Measurements from ENCODE around the gene TMEM185B. TPM values are rescaled to one million over a fixed set of nuclear protein-coding genes. Genes with fewer than 3 reads are reported as not detected.

Gene TMEM185B
- total RNA-seq, 2 experiments from 2014 or later, result 17.7 to 19.0 TPM

DNA sequence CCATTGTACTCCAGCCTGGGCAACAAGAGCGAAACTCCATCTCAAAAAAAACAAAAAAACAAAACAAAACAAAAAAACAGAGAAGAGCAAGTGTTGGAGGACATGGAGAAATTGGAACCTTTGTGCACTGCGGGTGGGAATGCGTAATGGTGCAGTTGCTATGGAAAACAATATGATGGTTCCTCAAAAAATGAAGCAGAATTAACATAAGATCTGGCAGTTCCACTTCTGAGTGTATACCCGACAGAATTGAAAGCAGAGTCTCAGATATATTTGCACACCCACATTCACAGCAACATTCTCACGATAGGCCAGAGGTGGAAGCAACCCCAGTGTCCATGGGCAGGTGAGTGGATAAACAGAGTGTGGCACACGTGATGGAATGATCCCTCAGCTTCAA lies 18.5 kb upstream of the TMEM185B start:
- TF ChIP-seq CTCF (IDR thresholded peaks at IDR 0.05), result no peak
- Histone ChIP-seq H3K9me3 (ENCODE audit: control insufficient read depth in 1 of 2, insufficient read depth in 1 of 2, low read length in 2 of 2) (peaks cover 0 to 10% of the 10 kb centered on the region in 2 experiments), H3K27ac (ENCODE audit: low read depth in 1 of 2, low read length in 2 of 2) (no peak overlapping the region), H3K4me1 (ENCODE audit: insufficient read depth, low read length) (no peaks in the 10 kb centered on the region), H3K36me3 (ENCODE audit: insufficient read depth, low read length) (no peaks in the 10 kb centered on the region), H3K27me3 (ENCODE audit: control insufficient read depth in 1 of 2, insufficient read depth in 2 of 2, low read length in 2 of 2) (peaks cover 0 to 6% of the 10 kb centered on the region in 2 experiments), H3K4me3 (ENCODE audit: low read length) (no peak overlapping the region)
- Mint-ChIP-seq H3K36me3 (ENCODE audit: low read depth) (no peaks in the 10 kb centered on the region), H3K4me3 (no peak overlapping the region), H3K9me3 (no peaks in the 10 kb centered on the region), H3K27ac (no peak overlapping the region), H3K4me1 (ENCODE audit: low read depth) (no peaks in the 10 kb centered on the region), H3K27me3 (peaks cover 9% of the 10 kb centered on the region)
- CTCF ChIA-PET, result no interaction called here
- POLR2A ChIA-PET, result no interaction called here
- DNase-seq, result no peak
- ATAC-seq (ENCODE audit: poor library complexity), result no peak
- intact Hi-C loops (cut with DNase I, micrococcal nuclease), result no loop called here

DNA sequence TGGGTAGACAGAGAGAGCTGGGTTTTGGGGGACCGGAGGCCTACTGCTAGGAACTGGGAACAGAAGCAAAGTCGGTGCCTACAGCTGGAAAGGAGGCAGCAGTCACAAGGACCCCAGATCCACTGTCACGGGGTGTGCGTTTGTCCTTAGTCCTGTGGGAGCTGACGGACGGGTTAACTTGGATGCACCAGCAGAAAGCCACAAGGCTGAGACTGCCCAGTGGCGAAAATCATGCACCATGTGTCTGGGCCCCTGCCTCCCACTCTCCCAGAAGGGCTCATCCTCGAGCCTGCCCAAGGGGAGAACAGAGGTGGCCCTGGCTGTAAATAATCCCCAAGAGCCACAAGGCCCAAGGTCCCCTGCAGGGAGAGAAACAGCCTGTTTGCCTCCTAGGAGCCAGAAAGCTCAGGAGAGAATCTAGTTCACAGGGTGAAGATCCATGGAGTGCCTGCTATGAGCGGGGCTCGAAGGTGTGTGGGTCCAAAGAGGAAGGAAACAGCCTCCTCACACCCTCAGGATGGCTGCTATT lies 17.8 kb upstream of the TMEM185B start:
- CTCF ChIA-PET, result no interaction called here

DNA sequence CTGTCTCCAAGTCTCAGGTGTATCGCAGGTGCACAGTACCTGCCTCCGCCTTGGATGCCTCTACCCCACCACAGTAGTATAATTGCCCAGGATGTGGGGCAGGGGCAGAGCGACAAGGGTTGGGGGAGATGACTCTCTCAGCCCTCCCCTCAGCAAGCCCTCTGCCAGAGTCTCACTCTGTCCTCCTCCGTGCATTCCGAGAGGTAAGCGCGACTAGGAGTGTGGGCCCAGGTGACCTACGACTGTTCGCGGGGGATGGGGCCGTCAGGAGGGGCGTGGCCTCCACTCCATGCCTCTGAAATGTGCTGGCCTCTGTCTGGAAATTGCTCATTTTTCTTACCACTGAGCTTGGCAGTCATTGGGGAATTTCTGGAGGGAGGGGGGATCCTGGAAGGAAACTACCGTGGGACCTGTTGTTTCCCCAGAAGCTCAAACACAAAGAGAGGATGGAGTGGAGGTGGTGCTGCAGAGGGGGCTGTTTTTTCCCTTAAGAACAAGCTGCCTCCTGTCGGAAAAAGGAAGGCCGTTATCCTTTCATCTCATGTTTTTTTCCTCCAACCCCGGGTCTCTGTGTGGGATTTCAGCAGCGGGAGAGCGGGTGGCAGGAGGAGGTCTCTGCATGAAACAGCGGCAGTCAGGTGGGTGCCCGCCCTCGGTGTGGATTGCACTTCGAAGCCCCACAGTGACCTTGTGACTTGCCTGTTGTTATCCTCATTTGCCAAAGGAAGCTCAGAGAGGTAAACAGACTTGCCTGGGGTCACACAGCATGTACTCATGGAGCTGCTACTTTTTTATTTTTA lies 16.5 kb upstream of the TMEM185B start:
- H3K36me3 ChIP-seq (ENCODE audit: insufficient read depth, low read length), result no peaks in the 10 kb centered on the region
- H3K27ac ChIP-seq (ENCODE audit: low read depth in 1 of 2, low read length in 2 of 2), result no peak overlapping the region
- no peak for TF ChIP-seq CTCF (IDR thresholded peaks at IDR 0.05)
- intact Hi-C loops (cut with DNase I, micrococcal nuclease), result no loop called here
- peaks cover 0 to 2% of the 10 kb centered on the region in 2 experiments for H3K27me3 ChIP-seq (ENCODE audit: control insufficient read depth in 1 of 2, insufficient read depth in 2 of 2, low read length in 2 of 2)
- H3K9me3 Mint-ChIP-seq, result no peaks in the 10 kb centered on the region
- ATAC-seq (ENCODE audit: poor library complexity), result no peak
- H3K36me3 Mint-ChIP-seq (ENCODE audit: low read depth), result no peaks in the 10 kb centered on the region
- H3K27ac Mint-ChIP-seq, result no peak overlapping the region
- peaks cover 0 to 10% of the 10 kb centered on the region in 2 experiments for H3K9me3 ChIP-seq (ENCODE audit: control insufficient read depth in 1 of 2, insufficient read depth in 1 of 2, low read length in 2 of 2)
- H3K4me1 ChIP-seq (ENCODE audit: insufficient read depth, low read length), result no peaks in the 10 kb centered on the region
- H3K27me3 Mint-ChIP-seq, result peaks cover 4% of the 10 kb centered on the region
- no peak overlapping the region for H3K4me3 ChIP-seq (ENCODE audit: low read length)
- ChIA-PET POLR2A (interaction anchor here (0.9 kb wide), 1 partner anchor 12 kb away, joined by 4 read pairs; no protein-coding TSS in a partner anchor), CTCF (no interaction called here)
- H3K4me3 Mint-ChIP-seq, result no peak overlapping the region
- no peak for DNase-seq
- H3K4me1 Mint-ChIP-seq (ENCODE audit: low read depth), result no peaks in the 10 kb centered on the region

More for the DNA sequence above, 17.8 kb upstream of the TMEM185B start:
- H3K4me1 Mint-ChIP-seq (ENCODE audit: low read depth), result no peaks in the 10 kb centered on the region
- H3K27ac Mint-ChIP-seq, result no peak overlapping the region
- no peak for TF ChIP-seq CTCF (IDR thresholded peaks at IDR 0.05)
- no peaks in the 10 kb centered on the region for H3K36me3 Mint-ChIP-seq (ENCODE audit: low read depth)
- Histone ChIP-seq H3K27me3 (ENCODE audit: control insufficient read depth in 1 of 2, insufficient read depth in 2 of 2, low read length in 2 of 2) (peaks cover 0 to 2% of the 10 kb centered on the region in 2 experiments), H3K36me3 (ENCODE audit: insufficient read depth, low read length) (no peaks in the 10 kb centered on the region), H3K4me3 (ENCODE audit: low read length) (no peak overlapping the region), H3K9me3 (ENCODE audit: control insufficient read depth in 1 of 2, insufficient read depth in 1 of 2, low read length in 2 of 2) (peaks cover 0 to 10% of the 10 kb centered on the region in 2 experiments), H3K4me1 (ENCODE audit: insufficient read depth, low read length) (no peaks in the 10 kb centered on the region), H3K27ac (ENCODE audit: low read depth in 1 of 2, low read length in 2 of 2) (no peak overlapping the region)
- H3K4me3 Mint-ChIP-seq, result no peak overlapping the region
- DNase-seq (no peak), ATAC-seq (ENCODE audit: poor library complexity) (no peak)
- intact Hi-C loops (cut with DNase I, micrococcal nuclease), result no loop called here
- peaks cover 4% of the 10 kb centered on the region for H3K27me3 Mint-ChIP-seq
- no peaks in the 10 kb centered on the region for H3K9me3 Mint-ChIP-seq
- POLR2A ChIA-PET, result no interaction called here
